KOPT-K1 (cell line): Measurements from ENCODE around the gene FCN1.
"Not testable (repeated sequence)": the region's sequence is repeated elsewhere in the genome, so short reads cannot be mapped to it uniquely, and the experiment has no call there.

Source experiments
- H3K27ac ChIP-seq: fragments of 200-600 bp; sonication (generic); 2 replicates; pipeline ENCODE4 v1.5.1; 2016; ENCODE audit warnings: antibody characterized with exemption, mild to moderate bottlenecking, low read depth, low read length; ENCODE audit not compliant: poor library complexity, severe bottlenecking
- H3K36me3 ChIP-seq: fragments of 200-600 bp; sonication (generic); 2 replicates; pipeline ENCODE4 v1.5.1; 2017; ENCODE audit warnings: antibody characterized with exemption, mild to moderate bottlenecking, low read length, moderate library complexity; ENCODE audit not compliant: insufficient read depth
- H3K9me3 ChIP-seq: fragments of 200-600 bp; sonication (generic); 2 replicates; pipeline ENCODE4 v1.5.1; 2017; ENCODE audit warnings: antibody characterized with exemption, low read length, mild to moderate bottlenecking; ENCODE audit not compliant: insufficient read depth, poor library complexity, severe bottlenecking

Gene FCN1

GRCh38 chr9:134857451-134857850, 60.3 kb downstream of the FCN1 start:
- not testable (repeated sequence) for H3K27ac ChIP-seq, H3K36me3 ChIP-seq, H3K9me3 ChIP-seq

DNA sequence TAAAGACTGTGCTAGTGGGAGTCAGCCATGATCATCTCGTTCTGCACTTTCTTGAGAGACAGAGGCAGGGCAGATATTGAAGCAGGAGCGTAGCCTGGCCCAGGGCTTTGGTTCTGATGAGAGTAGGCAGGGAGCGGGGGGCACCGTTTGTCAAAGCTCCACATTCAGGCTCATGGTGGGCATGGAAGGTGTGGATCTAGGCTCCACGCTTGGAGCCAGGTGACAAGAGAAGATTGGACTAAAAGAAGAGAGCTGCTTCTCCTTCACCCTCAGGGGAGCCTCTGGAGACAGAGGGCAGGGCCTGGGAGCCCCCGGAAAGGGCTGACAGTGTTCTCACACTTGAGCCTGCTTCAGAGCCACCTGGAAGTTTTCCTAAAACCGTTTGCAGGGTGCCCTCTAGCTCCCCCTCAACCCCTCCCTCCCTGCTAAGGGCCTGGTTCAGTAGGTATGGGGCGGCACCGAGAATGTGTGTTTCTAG, 61.8 kb downstream of the FCN1 start:
- H3K9me3 ChIP-seq = peaks cover 7% of the 10 kb centered on the region
- H3K36me3 ChIP-seq = no peaks in the 10 kb centered on the region
- H3K27ac ChIP-seq = no peak overlapping the region
